Measurements from ENCODE around the gene GCAT.

The GCAT gene

GRCh38 chr22:37842015-37842793, 34.5 kb downstream of the GCAT start:
- ATAC-seq (no peak), DNase-seq (no peak)

DNA sequence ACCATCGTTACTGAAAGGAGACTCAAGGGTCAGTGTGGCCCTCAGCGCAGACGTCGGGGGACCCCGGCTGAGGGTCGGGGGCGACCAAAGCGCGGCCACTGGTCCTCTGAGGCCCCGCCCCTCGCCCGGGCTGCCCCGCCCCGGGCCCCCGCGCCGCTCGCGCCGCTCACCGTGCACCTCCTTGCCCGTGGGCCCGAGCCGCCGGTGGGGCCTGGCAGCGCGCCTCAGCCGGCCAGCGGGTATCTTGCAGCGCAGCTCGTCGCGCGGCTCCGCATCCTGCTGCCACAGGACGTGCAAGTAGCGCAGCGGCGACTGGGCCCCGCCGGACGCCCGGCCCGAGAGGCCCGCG, 36.0 kb downstream of the GCAT start:
- peak; percentile 44 for ATAC-seq
- peak; percentile 67 for DNase-seq

DNA sequence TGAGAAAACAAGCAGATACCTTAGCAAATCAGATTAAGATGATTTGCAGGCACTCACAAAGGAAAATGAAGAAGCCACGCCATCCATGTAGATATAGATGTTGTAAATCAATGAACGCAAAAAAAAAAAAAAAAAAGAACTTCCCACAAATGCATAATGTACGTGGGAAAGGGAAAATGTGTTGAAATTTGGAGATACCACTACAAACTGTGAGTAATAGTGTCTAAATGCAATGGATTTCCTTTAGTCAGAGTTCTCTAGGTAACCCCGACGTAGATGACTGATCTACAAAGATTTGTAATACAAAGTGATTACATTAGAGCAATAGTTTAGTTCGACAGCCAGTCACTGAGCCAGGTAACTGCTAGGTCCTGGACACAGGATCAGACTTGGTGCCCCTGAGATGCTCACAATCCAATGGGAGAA, 37.2 kb downstream of the GCAT start:
- no peak for ATAC-seq
- DNase-seq, result no peak

- ATAC-seq (no peak), DNase-seq (no peak)
These were observed 38.7 kb downstream of the GCAT start for GRCh38 chr22:37846433-37846832.

DNA sequence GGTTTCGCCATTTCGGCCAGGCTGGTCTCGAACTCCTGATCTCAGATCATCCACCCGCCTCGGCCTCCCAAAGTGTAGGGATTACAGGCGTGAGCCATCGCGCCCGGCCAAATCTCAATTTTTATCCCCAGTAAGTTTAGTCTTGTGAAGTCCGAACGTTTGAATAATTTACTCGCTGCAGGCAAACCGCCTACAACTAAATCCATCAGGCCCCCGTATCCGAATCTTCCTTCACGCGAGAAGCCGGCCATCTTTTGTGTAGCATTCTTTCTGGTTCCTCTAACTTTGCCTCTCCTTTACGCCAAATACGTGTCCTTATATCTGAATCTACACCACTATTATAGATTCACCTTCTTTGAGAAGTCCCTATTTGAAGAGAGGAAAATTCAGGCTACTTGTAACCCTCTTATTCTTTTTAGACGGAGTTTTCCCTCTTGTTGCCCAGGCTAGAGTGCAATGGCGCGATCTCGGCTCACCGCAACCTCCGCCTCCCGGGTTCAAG, 40.9 kb downstream of the GCAT start:
- ATAC-seq (no peak), DNase-seq (no peak)

DNA sequence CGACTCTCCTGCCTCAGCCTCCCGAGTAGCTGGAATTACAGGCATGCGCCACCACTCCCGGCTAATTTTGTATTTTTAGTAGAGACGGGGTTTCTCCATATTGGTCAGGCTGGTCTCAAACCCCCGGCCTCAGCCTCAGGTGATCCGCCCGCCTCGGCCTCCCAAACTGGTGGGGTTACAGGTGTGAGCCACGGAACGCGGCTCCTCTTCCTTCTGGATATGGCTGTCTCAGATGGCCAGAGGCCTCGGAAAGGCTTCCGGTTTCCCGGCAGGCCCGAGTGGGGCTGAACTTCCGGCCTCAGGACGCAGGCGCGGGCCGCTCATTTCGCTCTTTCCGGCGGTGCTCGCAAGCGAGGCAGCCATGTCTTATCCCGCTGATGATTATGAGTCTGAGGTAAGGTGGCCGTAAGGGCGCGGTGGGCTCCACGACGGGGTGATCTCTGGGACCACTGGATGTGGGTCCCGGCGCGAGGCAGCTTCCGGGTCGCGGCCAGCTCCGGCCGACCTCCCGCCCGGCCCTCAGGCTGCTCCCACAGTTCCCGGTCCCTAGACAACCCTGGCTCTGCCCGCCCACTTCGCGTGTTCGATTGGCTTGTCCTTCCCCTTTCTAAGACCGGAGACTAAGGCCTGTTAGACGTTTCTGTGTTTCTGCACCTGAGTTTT, 41.5 kb downstream of the GCAT start, which contains the start of gene EIF3L:
Gene EIF3L, plus strand, starts transcription at position 331 of the 663 bp plus-strand sequence. Its CDS starts 31 bp downstream, at position 362.
- ATAC-seq (peak; percentile 82), DNase-seq (peak; percentile 91)

DNA sequence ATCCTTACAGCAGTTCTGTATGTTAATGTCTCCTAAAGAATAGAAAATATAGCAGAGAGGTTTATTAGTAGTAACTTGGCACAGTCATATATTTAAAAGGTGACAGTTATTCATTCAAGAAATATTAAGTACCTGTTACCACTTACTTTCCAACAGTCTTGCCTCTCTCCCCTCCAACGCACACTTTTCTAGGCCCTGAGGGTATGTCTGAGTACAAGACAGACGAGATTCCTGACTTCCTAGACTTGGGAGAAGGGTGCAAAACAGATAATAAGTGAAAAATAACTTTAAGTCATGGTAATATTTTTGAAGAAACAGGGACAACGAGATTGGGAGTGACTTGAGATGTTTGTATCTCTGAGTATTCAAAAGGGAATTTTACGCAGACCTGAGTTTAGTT, 43.1 kb downstream of the GCAT start:
- DNase-seq (no peak), ATAC-seq (no peak)

- DNase-seq, result no peak
- ATAC-seq, result no peak
These were observed 44.7 kb downstream of the GCAT start for GRCh38 chr22:37852418-37852817.

DNA sequence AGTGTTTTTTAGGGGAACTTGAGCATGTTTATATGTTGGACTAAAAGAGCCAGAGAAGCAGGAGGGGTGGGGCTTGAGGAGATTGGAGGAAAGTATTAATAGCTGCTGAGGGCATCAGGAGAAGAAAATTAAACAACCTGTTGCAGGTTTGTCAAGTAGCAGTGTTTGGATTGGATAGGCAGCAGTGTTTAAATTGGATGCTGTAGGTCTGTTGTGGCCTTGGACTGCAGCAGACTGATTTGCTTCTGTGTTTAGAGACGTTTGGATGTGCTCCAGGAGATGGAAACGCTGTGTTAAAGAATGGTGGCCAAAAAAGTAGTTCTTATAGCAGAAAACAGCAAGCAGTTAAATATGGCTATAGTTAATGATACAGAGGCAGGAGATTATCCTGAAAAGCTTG, 47.2 kb downstream of the GCAT start:
- DNase-seq (no peak), ATAC-seq (no peak)

DNA sequence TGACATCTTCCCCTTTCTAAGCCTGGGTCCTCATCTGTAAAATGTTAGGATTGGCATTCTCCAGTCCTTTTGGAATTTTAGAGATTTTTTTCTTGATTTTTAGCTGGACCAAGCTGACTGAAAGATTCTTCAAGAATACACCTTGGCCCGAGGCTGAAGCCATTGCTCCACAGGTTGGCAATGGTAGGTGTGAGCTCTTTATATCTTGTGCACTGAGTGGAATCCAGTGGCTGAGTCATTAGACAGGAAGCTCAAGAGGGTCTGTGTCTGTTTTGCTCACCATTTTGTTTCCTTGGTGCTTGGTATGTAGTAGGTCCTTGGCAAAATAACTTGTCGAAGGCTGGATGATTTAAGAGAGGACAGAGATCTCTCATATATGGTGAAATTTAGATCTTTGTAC, 47.7 kb downstream of the GCAT start:
- DNase-seq, result no peak
- ATAC-seq, result no peak

- no peak for ATAC-seq
- no peak for DNase-seq
These were observed 53.2 kb downstream of the GCAT start for GRCh38 chr22:37860796-37861421.

DNA sequence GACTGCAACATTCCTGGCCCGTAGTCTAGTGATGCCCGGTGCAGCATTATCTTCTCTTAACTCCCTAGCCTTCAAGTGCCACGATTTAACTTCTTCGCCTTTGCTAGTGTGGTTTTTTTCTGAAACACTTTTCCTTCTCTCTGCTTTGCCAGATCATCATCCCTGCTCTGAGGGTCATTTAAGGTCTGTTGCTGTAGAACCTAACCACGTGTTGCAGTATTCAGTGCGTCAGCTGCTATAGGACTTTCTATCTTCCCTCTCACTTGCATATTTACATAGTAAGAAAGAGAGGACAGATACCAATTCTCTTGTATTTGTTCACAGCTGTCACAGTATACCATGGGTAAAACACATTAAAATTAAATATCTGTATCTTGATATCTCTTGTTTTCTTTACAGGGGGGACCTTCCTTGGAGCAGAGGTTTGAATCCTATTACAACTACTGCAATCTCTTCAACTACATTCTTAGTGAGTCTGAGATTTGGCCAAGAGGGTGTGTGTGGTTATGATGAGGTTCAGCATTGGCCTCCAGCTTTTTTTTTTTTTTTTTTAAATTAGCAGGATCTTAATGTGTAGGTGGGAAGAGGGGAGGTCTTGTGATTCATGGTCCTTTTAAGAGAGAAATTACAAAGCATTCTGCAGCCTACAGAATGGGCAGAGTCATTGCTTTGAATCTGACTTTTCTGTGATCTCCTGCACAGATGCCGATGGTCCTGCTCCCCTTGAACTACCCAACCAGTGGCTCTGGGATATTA, 55.0 kb downstream of the GCAT start:
- DNase-seq (no peak), ATAC-seq (peak; percentile 28)

DNA sequence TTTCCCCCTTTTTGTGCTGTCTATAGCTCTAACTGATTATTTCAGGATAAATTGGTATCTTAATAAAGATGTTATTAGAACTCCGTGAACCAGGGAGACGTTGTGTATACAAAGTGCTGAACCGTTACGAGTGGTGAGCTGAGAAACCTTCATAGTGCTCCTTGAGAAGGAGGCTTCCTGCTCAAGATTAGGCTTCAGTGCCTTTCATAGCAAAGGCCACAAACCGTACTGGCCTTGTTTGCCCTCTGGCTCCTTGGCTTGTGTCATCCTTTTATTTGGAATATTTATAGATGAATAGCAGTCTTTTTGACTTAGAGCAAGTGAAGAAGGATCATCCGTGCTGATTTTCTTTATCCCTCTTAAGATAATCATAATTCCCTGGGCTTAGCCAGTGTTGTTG, 57.8 kb downstream of the GCAT start:
- ATAC-seq (no peak), DNase-seq (no peak)
